Measurements from ENCODE around the gene MKNK2.

- TF ChIP-seq CTCF (IDR thresholded peaks at IDR 0.05; ENCODE audit: low read depth, low read length) (no peak), MAX (IDR thresholded peaks at IDR 0.05; ENCODE audit: low read depth, low read length) (no peak), POLR2A (IDR thresholded peaks at IDR 0.05; ENCODE audit: extremely low read depth, insufficient read length) (no peak)
Observed at GRCh38 chr19:2100719-2101061, 49.6 kb upstream of the MKNK2 start.

Measured in NB4 (cell line).